HPDE6-E6E7 (cell line): ENCODE measurements around the gene TMEM174.

ENCODE experiments used
- DNase-seq: peaks from one replicate; pipeline ENCODE4 v3.0.0; 2011; ENCODE audit warnings: missing footprints; ENCODE audit errors: extremely low spot score

Gene TMEM174

GRCh38 chr5:73172951-73173350 is at the start of gene TMEM174:
TSS of gene TMEM174 (plus strand) at chr5:73173193. CDS start at chr5:73173244, 51 bp downstream.
- no peak for DNase-seq

GRCh38 chr5:73125289-73125688 is 47.7 kb upstream of the TMEM174 start:
- no peak for DNase-seq

- no peak for DNase-seq
Observed at GRCh38 chr5:73126381-73126780, 46.6 kb upstream of the TMEM174 start.

- DNase-seq, result no peak
Observed at GRCh38 chr5:73126957-73127356, 46.0 kb upstream of the TMEM174 start.

GRCh38 chr5:73129143-73129542 is 43.9 kb upstream of the TMEM174 start:
- no peak for DNase-seq

GRCh38 chr5:73130811-73131210 is 42.2 kb upstream of the TMEM174 start:
- DNase-seq, result no peak

GRCh38 chr5:73131711-73132425 is 41.1 kb upstream of the TMEM174 start:
- DNase-seq, result no peak

- DNase-seq, result no peak
Observed at GRCh38 chr5:73132759-73133158, 40.2 kb upstream of the TMEM174 start.

- no peak for DNase-seq
Observed at GRCh38 chr5:73135021-73135420, 38.0 kb upstream of the TMEM174 start.

GRCh38 chr5:73135429-73136054 is 37.5 kb upstream of the TMEM174 start:
- no peak for DNase-seq

GRCh38 chr5:73136055-73136562 is 36.9 kb upstream of the TMEM174 start:
- DNase-seq, result no peak

- DNase-seq, result no peak
Observed at GRCh38 chr5:73137563-73138530, 35.1 kb upstream of the TMEM174 start.

- DNase-seq, result no peak
Observed at GRCh38 chr5:73139485-73139884, 33.5 kb upstream of the TMEM174 start.

- no peak for DNase-seq
Observed at GRCh38 chr5:73140801-73141200, 32.2 kb upstream of the TMEM174 start.

GRCh38 chr5:73142035-73142434 is 31.0 kb upstream of the TMEM174 start:
- DNase-seq, result no peak

- no peak for DNase-seq
Observed at GRCh38 chr5:73143716-73144115, 29.3 kb upstream of the TMEM174 start.

- no peak for DNase-seq
Observed at GRCh38 chr5:73149540-73149939, 23.5 kb upstream of the TMEM174 start.

- no peak for DNase-seq
Observed at GRCh38 chr5:73150876-73151275, 22.1 kb upstream of the TMEM174 start.

- DNase-seq, result no peak
Observed at GRCh38 chr5:73151766-73152410, 21.1 kb upstream of the TMEM174 start.

- no peak for DNase-seq
Observed at GRCh38 chr5:73152411-73153388, 20.3 kb upstream of the TMEM174 start.
